Measurements from ENCODE around the gene PTPRZ1.

Gene PTPRZ1

DNA sequence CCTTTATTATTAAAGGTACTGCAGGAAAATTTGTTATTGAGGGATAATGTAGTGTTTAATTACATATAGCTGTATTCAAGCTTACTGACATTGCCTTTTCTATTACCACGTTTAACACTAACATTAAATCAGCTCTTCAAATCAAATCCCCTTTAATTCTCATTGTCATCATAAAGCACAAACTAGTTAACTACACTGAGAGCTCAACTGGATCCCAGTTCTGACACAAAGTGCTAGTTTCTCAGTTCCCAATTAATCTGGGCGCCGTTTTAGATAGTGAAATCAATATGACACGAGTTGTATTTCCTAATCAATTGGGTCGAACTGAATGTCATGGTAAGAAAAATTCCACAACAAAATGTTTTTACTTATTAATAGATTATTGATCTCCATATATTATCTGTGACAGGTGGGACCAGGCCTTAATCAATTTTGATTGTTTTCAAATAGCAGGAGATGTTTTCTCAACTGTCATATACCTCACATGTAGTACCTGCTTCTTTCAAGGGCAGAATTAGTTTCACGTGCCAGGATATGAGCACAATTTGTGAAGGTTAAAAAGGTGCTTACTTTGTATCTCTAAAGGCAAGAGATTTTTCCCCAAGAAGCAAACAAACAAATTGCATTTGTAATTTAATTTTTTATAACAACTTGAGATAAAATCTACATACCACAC is 200.1 kb downstream of the PTPRZ1 start:
- TF ChIP-seq TEAD4 (IDR thresholded peaks at IDR 0.05) = no peak
- TF ChIP-seq ZBTB7A (IDR thresholded peaks at IDR 0.05; ENCODE audit: low read depth) = no peak
- TF ChIP-seq FOXM1 (IDR thresholded peaks at IDR 0.05; ENCODE audit: borderline replicate concordance, low read depth) = no peak
- no peak for TF ChIP-seq CREB1 (IDR thresholded peaks at IDR 0.05; ENCODE audit: low read depth)
- TF ChIP-seq, protein P1, sequence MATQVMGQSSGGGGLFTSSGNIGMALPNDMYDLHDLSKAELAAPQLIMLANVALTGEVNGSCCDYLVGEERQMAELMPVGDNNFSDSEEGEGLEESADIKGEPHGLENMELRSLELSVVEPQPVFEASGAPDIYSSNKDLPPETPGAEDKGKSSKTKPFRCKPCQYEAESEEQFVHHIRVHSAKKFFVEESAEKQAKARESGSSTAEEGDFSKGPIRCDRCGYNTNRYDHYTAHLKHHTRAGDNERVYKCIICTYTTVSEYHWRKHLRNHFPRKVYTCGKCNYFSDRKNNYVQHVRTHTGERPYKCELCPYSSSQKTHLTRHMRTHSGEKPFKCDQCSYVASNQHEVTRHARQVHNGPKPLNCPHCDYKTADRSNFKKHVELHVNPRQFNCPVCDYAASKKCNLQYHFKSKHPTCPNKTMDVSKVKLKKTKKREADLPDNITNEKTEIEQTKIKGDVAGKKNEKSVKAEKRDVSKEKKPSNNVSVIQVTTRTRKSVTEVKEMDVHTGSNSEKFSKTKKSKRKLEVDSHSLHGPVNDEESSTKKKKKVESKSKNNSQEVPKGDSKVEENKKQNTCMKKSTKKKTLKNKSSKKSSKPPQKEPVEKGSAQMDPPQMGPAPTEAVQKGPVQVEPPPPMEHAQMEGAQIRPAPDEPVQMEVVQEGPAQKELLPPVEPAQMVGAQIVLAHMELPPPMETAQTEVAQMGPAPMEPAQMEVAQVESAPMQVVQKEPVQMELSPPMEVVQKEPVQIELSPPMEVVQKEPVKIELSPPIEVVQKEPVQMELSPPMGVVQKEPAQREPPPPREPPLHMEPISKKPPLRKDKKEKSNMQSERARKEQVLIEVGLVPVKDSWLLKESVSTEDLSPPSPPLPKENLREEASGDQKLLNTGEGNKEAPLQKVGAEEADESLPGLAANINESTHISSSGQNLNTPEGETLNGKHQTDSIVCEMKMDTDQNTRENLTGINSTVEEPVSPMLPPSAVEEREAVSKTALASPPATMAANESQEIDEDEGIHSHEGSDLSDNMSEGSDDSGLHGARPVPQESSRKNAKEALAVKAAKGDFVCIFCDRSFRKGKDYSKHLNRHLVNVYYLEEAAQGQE (IDR thresholded peaks at IDR 0.05; ENCODE audit: low read depth) = no peak
- TF ChIP-seq RAD21 (IDR thresholded peaks at IDR 0.05; ENCODE audit: low read depth) = no peak
- TF ChIP-seq EP300 (IDR thresholded peaks at IDR 0.05; ENCODE audit: borderline replicate concordance) = no peak
- TF ChIP-seq YY1 (IDR thresholded peaks at IDR 0.05; ENCODE audit: low read depth) = no peak
- no peak for TF ChIP-seq NFIC (IDR thresholded peaks at IDR 0.05)
- no peak for TF ChIP-seq CEBPB (IDR thresholded peaks at IDR 0.05)
- TF ChIP-seq, protein P2, sequence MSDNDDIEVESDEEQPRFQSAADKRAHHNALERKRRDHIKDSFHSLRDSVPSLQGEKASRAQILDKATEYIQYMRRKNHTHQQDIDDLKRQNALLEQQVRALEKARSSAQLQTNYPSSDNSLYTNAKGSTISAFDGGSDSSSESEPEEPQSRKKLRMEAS (IDR thresholded peaks at IDR 0.05) = no peak
- TF ChIP-seq, protein P3, sequence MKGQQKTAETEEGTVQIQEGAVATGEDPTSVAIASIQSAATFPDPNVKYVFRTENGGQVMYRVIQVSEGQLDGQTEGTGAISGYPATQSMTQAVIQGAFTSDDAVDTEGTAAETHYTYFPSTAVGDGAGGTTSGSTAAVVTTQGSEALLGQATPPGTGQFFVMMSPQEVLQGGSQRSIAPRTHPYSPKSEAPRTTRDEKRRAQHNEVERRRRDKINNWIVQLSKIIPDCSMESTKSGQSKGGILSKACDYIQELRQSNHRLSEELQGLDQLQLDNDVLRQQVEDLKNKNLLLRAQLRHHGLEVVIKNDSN (IDR thresholded peaks at IDR 0.05) = no peak
- no peak for TF ChIP-seq TAF1 (IDR thresholded peaks at IDR 0.05; ENCODE audit: low read depth)
- TF ChIP-seq TCF12 (IDR thresholded peaks at IDR 0.05; ENCODE audit: low read depth) = no peak
- TF ChIP-seq EGR1 (IDR thresholded peaks at IDR 0.05) = no peak

DNA sequence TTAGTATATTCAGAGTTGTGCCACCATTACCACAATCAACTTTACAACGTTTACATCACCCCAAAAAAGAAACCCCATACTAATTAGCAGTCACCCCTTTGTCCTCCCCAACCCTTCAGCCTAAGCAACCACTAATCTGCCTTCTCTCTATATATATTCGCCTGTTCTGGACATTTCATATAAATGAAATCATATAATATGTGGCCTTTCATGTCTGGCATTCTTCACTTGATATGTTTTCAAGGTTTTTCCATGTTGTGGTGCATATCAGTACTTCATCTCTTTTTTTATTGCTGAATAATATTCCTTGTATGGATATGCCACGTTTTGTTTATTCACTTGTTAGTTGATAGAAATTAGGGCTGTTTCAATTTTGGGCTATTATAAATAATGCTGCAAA is 200.7 kb downstream of the PTPRZ1 start:
- TF ChIP-seq TEAD4 (IDR thresholded peaks at IDR 0.05) (no peak), EGR1 (IDR thresholded peaks at IDR 0.05) (no peak), EP300 (IDR thresholded peaks at IDR 0.05; ENCODE audit: borderline replicate concordance) (no peak), RAD21 (IDR thresholded peaks at IDR 0.05; ENCODE audit: low read depth) (no peak), CEBPB (IDR thresholded peaks at IDR 0.05) (no peak), TAF1 (IDR thresholded peaks at IDR 0.05; ENCODE audit: low read depth) (no peak), FOXM1 (IDR thresholded peaks at IDR 0.05; ENCODE audit: borderline replicate concordance, low read depth) (no peak), ZBTB7A (IDR thresholded peaks at IDR 0.05; ENCODE audit: low read depth) (no peak), TCF12 (IDR thresholded peaks at IDR 0.05; ENCODE audit: low read depth) (no peak), CREB1 (IDR thresholded peaks at IDR 0.05; ENCODE audit: low read depth) (no peak), YY1 (IDR thresholded peaks at IDR 0.05; ENCODE audit: low read depth) (no peak), NFIC (IDR thresholded peaks at IDR 0.05) (no peak)
- TF ChIP-seq, protein P2 (IDR thresholded peaks at IDR 0.05) = no peak
- TF ChIP-seq, protein P1 (IDR thresholded peaks at IDR 0.05; ENCODE audit: low read depth) = no peak
- TF ChIP-seq, protein P3 (IDR thresholded peaks at IDR 0.05) = no peak

DNA sequence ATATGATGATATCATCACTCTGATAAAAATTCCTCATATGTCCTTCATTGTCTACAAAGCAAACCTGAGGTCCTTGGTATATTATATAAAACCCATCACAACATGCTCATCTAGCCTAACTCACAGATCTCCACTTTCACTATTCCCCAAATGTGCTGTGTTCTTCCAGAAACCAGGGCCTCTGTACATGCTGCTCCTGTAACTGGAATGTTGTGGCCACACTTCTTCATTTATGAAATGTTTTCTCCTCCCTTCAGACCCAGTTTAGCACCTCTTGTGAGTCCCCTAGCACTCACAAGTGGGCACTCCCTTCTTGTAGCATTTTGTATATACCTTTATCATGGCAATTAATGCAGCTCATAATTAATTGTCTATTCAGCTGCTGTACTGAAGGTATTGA is 209.2 kb downstream of the PTPRZ1 start:
- TF ChIP-seq YY1 (IDR thresholded peaks at IDR 0.05; ENCODE audit: low read depth) (no peak), CREB1 (IDR thresholded peaks at IDR 0.05; ENCODE audit: low read depth) (no peak), TEAD4 (IDR thresholded peaks at IDR 0.05) (no peak), FOXM1 (IDR thresholded peaks at IDR 0.05; ENCODE audit: borderline replicate concordance, low read depth) (no peak), CEBPB (IDR thresholded peaks at IDR 0.05) (no peak), ZBTB7A (IDR thresholded peaks at IDR 0.05; ENCODE audit: low read depth) (no peak), EP300 (IDR thresholded peaks at IDR 0.05; ENCODE audit: borderline replicate concordance) (no peak), TAF1 (IDR thresholded peaks at IDR 0.05; ENCODE audit: low read depth) (no peak), NFIC (IDR thresholded peaks at IDR 0.05) (no peak), RAD21 (IDR thresholded peaks at IDR 0.05; ENCODE audit: low read depth) (no peak), EGR1 (IDR thresholded peaks at IDR 0.05) (no peak), TCF12 (IDR thresholded peaks at IDR 0.05; ENCODE audit: low read depth) (no peak)
- TF ChIP-seq, protein P2 (IDR thresholded peaks at IDR 0.05) = no peak
- TF ChIP-seq, protein P3 (IDR thresholded peaks at IDR 0.05) = no peak
- TF ChIP-seq, protein P1 (IDR thresholded peaks at IDR 0.05; ENCODE audit: low read depth) = no peak
